Gastroesophageal sphincter (tissue), 4 donors: ENCODE measurements around the gene MRPS17. TPM values are rescaled to one million over a fixed set of nuclear protein-coding genes. Genes with fewer than 3 reads are reported as not detected.
A peak's percentile ranks its signal among the peaks of the same experiment; 100 is the strongest.

Experiments
- ATAC-seq: fragments of 150-250 bp; one replicate; pipeline ENCODE4 v1.9.1; 2016; ENCODE audit warnings: mild to moderate bottlenecking, moderate library complexity
- H3K27ac ChIP-seq, 4 donors: fragments of 200-600 bp; sonication (generic) in 3 of 4; 1 replicate in 3 of 4; 2 replicates in 1 of 4; pipeline ENCODE4 v1.5.1; 2016 to 2019
- H3K27me3 ChIP-seq: fragments of 200-600 bp; sonication (generic); one replicate; pipeline ENCODE4 v1.5.1; 2019
- H3K36me3 ChIP-seq, 2 donors: fragments of 200-600 bp; sonication (generic); one replicate each; pipeline ENCODE4 v1.5.1; 2019; ENCODE audit warnings: control low read depth in 1 of 2
- H3K4me1 ChIP-seq, 3 donors: fragments of 200-600 bp; sonication (generic); 1 replicate in 2 of 3; 2 replicates in 1 of 3; pipeline ENCODE4 v1.5.1; 2016 to 2019; ENCODE audit warnings: control low read depth in 2 of 3
- H3K4me3 ChIP-seq, 2 donors: fragments of 200-600 bp; sonication (generic); one replicate each; pipeline ENCODE4 v1.5.1; 2019; ENCODE audit warnings: mild to moderate bottlenecking in 1 of 2, moderate library complexity in 1 of 2
- H3K9me3 ChIP-seq, 3 donors: fragments of 200-600 bp; sonication (generic); one replicate each; pipeline ENCODE4 v1.5.1; 2017 to 2019; ENCODE audit warnings: control low read depth in 2 of 3
- CTCF ChIP-seq, 4 experiments: fragments of 200-600 bp in 2 of 4; fragments of 450-650 bp in 2 of 4; sonication (generic) in 1 of 4; IDR thresholded peaks; one replicate each; pipeline ENCODE4 v1.5.1; 2017 to 2019; ENCODE audit warnings: antibody characterized with exemption in 4 of 4, mild to moderate bottlenecking in 2 of 4, moderate library complexity in 2 of 4
- EP300 ChIP-seq: sonication (generic); formaldehyde crosslinking; IDR thresholded peaks from one replicate; pipeline ENCODE4 v1.6.1; 2017; ENCODE audit warnings: antibody characterized with exemption, mild to moderate bottlenecking
- POLR2A ChIP-seq, 2 donors: fragments of 450-650 bp; IDR thresholded peaks; one replicate each; pipeline ENCODE4 v1.6.1; 2017; ENCODE audit warnings: antibody characterized with exemption in 2 of 2, mild to moderate bottlenecking in 2 of 2, moderate library complexity in 1 of 2
- POLR2AphosphoS5 ChIP-seq: sonication (generic); formaldehyde crosslinking; IDR thresholded peaks from one replicate; pipeline ENCODE4 v1.6.1; 2017; ENCODE audit warnings: antibody characterized with exemption
- WGBS, 2 donors: methylation state at CpG; one replicate each; pipeline ENCODE4 v1.1.5; 2018; ENCODE audit warnings: low coverage in 1 of 2; 5-methylcytosine and 5-hydroxymethylcytosine counted together
- total RNA-seq, 4 donors: library from RNA; depleted of rRNA; stranded (reverse); fragments of >200 nt; gene quantifications; one replicate each; pipeline ENCODE4 v1.1.0, GENCODE V29; 2016

MRPS17 gene
- total RNA-seq = 10 to 100 TPM; 10.1 to 19.7 (median 13.7) TPM

- Histone ChIP-seq H3K4me3 (peak within 1 kb of the TSS; percentile 68 to 71), H3K4me1 (peaks cover 0 to 20% (median 7%) of the 10 kb centered on the region in 3 donors), H3K36me3 (peaks cover 0 to 34% of the 10 kb centered on the region in 2 donors), H3K9me3 (no peaks in the 10 kb centered on the region), H3K27me3 (no peaks in the 10 kb centered on the region), H3K27ac (peak within 1 kb of the TSS; percentile 73 to 87 (median 84))
- TF ChIP-seq CTCF (IDR thresholded peaks at IDR 0.05) (peak in 1 of 4 experiments; percentile 18), EP300 (no peak), POLR2A (IDR thresholded peaks at IDR 0.05) (peak; percentile 75 to 80), POLR2AphosphoS5 (peak; percentile 95)
- ATAC-seq = peak; percentile 99
- WGBS, 2 donors = 0 to 1% methylated on average over 3 to 33 of the region's 53 CpGs
Observed at GRCh38 chr7:55951637-55952351, at the start of gene MRPS17. MRPS17 (plus strand) TSS chr7:55951877; CDS start chr7:55953196, 1,319 bp downstream.

GRCh38 chr7:55903985-55904759, 47.5 kb upstream of the MRPS17 start:
- Histone ChIP-seq H3K27ac (no peak overlapping the region), H3K9me3 (no peaks in the 10 kb centered on the region), H3K4me1 (no peaks in the 10 kb centered on the region), H3K27me3 (no peaks in the 10 kb centered on the region), H3K4me3 (no peak overlapping the region), H3K36me3 (peaks cover 0 to 21% of the 10 kb centered on the region in 2 donors)
- TF ChIP-seq EP300 (no peak), CTCF (IDR thresholded peaks at IDR 0.05) (no peak), POLR2A (IDR thresholded peaks at IDR 0.05) (no peak), POLR2AphosphoS5 (no peak)
- WGBS, 2 donors = 77 to 80% methylated on average over 5 of the region's 8 CpGs
- no peak for ATAC-seq

GRCh38 chr7:55912748-55913158, 38.9 kb upstream of the MRPS17 start:
- Histone ChIP-seq H3K36me3 (peaks cover 0 to 54% of the 10 kb centered on the region in 2 donors), H3K27me3 (no peaks in the 10 kb centered on the region), H3K4me1 (no peaks in the 10 kb centered on the region), H3K27ac (no peak overlapping the region), H3K9me3 (no peaks in the 10 kb centered on the region), H3K4me3 (no peak overlapping the region)
- no peak for ATAC-seq
- WGBS, 2 donors = 11 to 32% methylated on average over 3 of the region's 3 CpGs
- TF ChIP-seq EP300 = no peak
- TF ChIP-seq POLR2AphosphoS5 = no peak
- TF ChIP-seq POLR2A (IDR thresholded peaks at IDR 0.05) = no peak
- no peak for TF ChIP-seq CTCF (IDR thresholded peaks at IDR 0.05)

GRCh38 chr7:55917771-55918170, 33.9 kb upstream of the MRPS17 start:
- Histone ChIP-seq H3K27ac (no peak overlapping the region), H3K4me1 (no peaks in the 10 kb centered on the region), H3K9me3 (no peaks in the 10 kb centered on the region), H3K4me3 (no peak overlapping the region), H3K36me3 (peaks cover 0 to 53% of the 10 kb centered on the region in 2 donors), H3K27me3 (no peaks in the 10 kb centered on the region)
- ATAC-seq = no peak
- 88 to 100% methylated on average over 1 of the region's 1 CpG for WGBS, 2 donors
- TF ChIP-seq EP300 (no peak), CTCF (IDR thresholded peaks at IDR 0.05) (no peak), POLR2A (IDR thresholded peaks at IDR 0.05) (no peak), POLR2AphosphoS5 (no peak)
